K562 (cell line): Measurements from ENCODE around the gene ETS2. TPM values are rescaled to one million over a fixed set of nuclear protein-coding genes. Genes with fewer than 3 reads are reported as not detected.
A peak's percentile ranks its signal among the peaks of the same experiment; 100 is the strongest.

Experiments
- ATAC-seq: fragments of 200-7000 bp; cut with Tn5 transposase; 3 replicates; pipeline ENCODE4 v1.9.1; 2020; ENCODE audit warnings: moderate library complexity
- BruUV-seq: library from RNA; stranded (reverse); fragments of 400-500 nt; replicated peaks from 2 replicates; lab custom pipeline; 2021; lab: Mats Ljungman, UMichigan
- CTCF ChIA-PET: fragments of 300-600 bp; formaldehyde crosslinking; extraction: SDS; loops from one replicate; lab custom pipeline; 2021; ENCODE audit warnings: low intra/inter-chr PET ratio; lab: Yijun Ruan, JAX
- POLR2A ChIA-PET: fragments of 300-600, 350-650 bp; sonication (Branson Sonifier 250); formaldehyde crosslinking; extraction: SDS; loops from one replicate; lab custom pipeline; 2021; ENCODE audit warnings: antibody characterized with exemption, inconsistent platforms; lab: Yijun Ruan, JAX
- DNase-seq, 4 experiments: peaks; one replicate each; pipeline versions ENCODE4 v3.0.0 to v3.0.0-alpha.2; 2011 to 2018; ENCODE audit warnings: low spot score in 3 of 4, mixed read lengths in 3 of 4; ENCODE audit errors: extremely low read depth in 1 of 4
- FAIRE-seq: peaks from 2 replicates; lab custom pipeline; 2011; peaks lifted over from hg19 to GRCh38; lab: Jason Lieb, UNC
- H2AFZ ChIP-seq: 2 replicates; pipeline ENCODE4 v1.6.0; 2011; ENCODE audit warnings: low read depth, low read length, control low read depth, inconsistent platforms
- H3K27ac ChIP-seq: fragments of 200-600 bp; 3 replicates; pipeline ENCODE4 v1.8.0; 2011; ENCODE audit warnings: low read depth, mild to moderate bottlenecking, control low read depth, inconsistent platforms, low read length, moderate library complexity, mixed read lengths; ENCODE audit errors: extremely low read depth
- H3K27me3 ChIP-seq, 2 experiments: fragments of 300-600 bp in 1 of 2; 2 replicates in 1 of 2; 3 replicates in 1 of 2; pipeline versions ENCODE4 v1.6.0 to v1.8.0; 2011; ENCODE audit warnings: inconsistent platforms in 2 of 2, low read length in 2 of 2, mild to moderate bottlenecking in 1 of 2, mixed read lengths in 1 of 2, moderate library complexity in 1 of 2; ENCODE audit not compliant: control insufficient read depth in 2 of 2, insufficient read depth in 2 of 2
- H3K36me3 ChIP-seq: fragments of 300-600 bp; 3 replicates; pipeline ENCODE4 v1.8.0; 2011; ENCODE audit warnings: mild to moderate bottlenecking, low read length, inconsistent platforms; ENCODE audit not compliant: control insufficient read depth, insufficient read depth
- H3K4me1 ChIP-seq, 2 experiments: fragments of 200-600 bp in 1 of 2; replicated peaks in 1 of 2; 2 replicates in 1 of 2; 3 replicates in 1 of 2; pipeline versions ENCODE4 v1.5.1 to v1.8.0; 2011; ENCODE audit warnings: inconsistent platforms in 2 of 2, low read length in 2 of 2, mild to moderate bottlenecking in 1 of 2, mixed read lengths in 1 of 2, moderate library complexity in 1 of 2; ENCODE audit not compliant: control insufficient read depth in 2 of 2, insufficient read depth in 2 of 2
- H3K4me2 ChIP-seq: 2 replicates; pipeline ENCODE4 v1.6.1; 2011; ENCODE audit warnings: low read length, control low read depth, inconsistent platforms, mixed read lengths; ENCODE audit not compliant: insufficient read depth
- H3K4me3 ChIP-seq: fragments of 200-600 bp; sonication (generic), shearing (Covaris generic); 2 replicates; pipeline ENCODE4 v1.5.1; 2016; ENCODE audit warnings: control low read depth, inconsistent platforms
- H3K79me2 ChIP-seq: fragments of 200-600 bp; 3 replicates; pipeline ENCODE4 v1.8.0; 2011; ENCODE audit warnings: low read length, inconsistent platforms; ENCODE audit not compliant: control insufficient read depth, insufficient read depth
- H3K9ac ChIP-seq, 2 experiments: 2 replicates each; pipeline versions ENCODE4 v1.6.0 to v1.6.1; 2011; ENCODE audit warnings: low read depth in 2 of 2, low read length in 2 of 2, control low read depth in 1 of 2, inconsistent platforms in 1 of 2, mild to moderate bottlenecking in 1 of 2, mixed read lengths in 1 of 2; ENCODE audit not compliant: insufficient read depth in 1 of 2
- H3K9me1 ChIP-seq: one replicate; pipeline ENCODE4 v1.6.0; 2011; ENCODE audit warnings: inconsistent platforms, mild to moderate bottlenecking, low read length, moderate library complexity; ENCODE audit not compliant: control insufficient read depth, insufficient read depth
- H3K9me3 ChIP-seq: replicated peaks from 2 replicates; pipeline ENCODE4 v1.5.1; 2011; ENCODE audit warnings: low read depth, low read length, inconsistent platforms; ENCODE audit not compliant: control insufficient read depth, insufficient read depth
- H4K20me1 ChIP-seq: replicated peaks from 2 replicates; pipeline ENCODE4 v1.6.1; 2011; ENCODE audit warnings: low read length, inconsistent platforms, mixed read lengths; ENCODE audit not compliant: control insufficient read depth, insufficient read depth
- CBFA2T2 ChIP-seq: fragments of 450-650 bp; conservative IDR thresholded peaks from 2 replicates; pipeline ENCODE4 v1.6.1; 2017; ENCODE audit warnings: mild to moderate bottlenecking
- CBX8 ChIP-seq: fragments of 200-600 bp; sonication (generic); IDR thresholded peaks from 2 replicates; pipeline ENCODE4 v1.6.1; 2012; ENCODE audit warnings: borderline replicate concordance, mixed run types, low read depth, mild to moderate bottlenecking, moderate library complexity, mixed read lengths, low read length, control low read depth, inconsistent platforms; ENCODE audit not compliant: poor library complexity, severe bottlenecking; ENCODE audit errors: extremely low read depth
- CGGBP1 ChIP-seq: fragments of 250-450 bp; sonication (Bioruptor Pico); IDR thresholded peaks from 2 replicates; pipeline ENCODE4 v1.9.0; 2021; ENCODE audit warnings: mild to moderate bottlenecking
- EP300 ChIP-seq: IDR thresholded peaks from 2 replicates; pipeline ENCODE4 v1.6.1; 2012; ENCODE audit warnings: low read length, improper control_type of control experiment
- ETV1 ChIP-seq: fragments of 450-650 bp; conservative IDR thresholded peaks from 2 replicates; pipeline ENCODE4 v1.6.1; 2016; ENCODE audit warnings: missing genetic modification characterization, control low read depth, low read depth, missing compliant biosample characterization
- HMGN3 ChIP-seq: IDR thresholded peaks from 2 replicates; pipeline ENCODE4 v1.6.1; 2011; ENCODE audit warnings: borderline replicate concordance, low read depth, mild to moderate bottlenecking, mixed read lengths, low read length; ENCODE audit not compliant: insufficient read length; ENCODE audit errors: extremely low read depth
- HNRNPH1 ChIP-seq: fragments of 200-400 bp; formaldehyde crosslinking; optimal IDR thresholded peaks from 2 replicates; pipeline ENCODE3; 2017; ENCODE audit warnings: low read depth, mild to moderate bottlenecking, low read length, moderate library complexity
- KLF1 ChIP-seq: fragments of 450-650 bp; IDR thresholded peaks from 2 replicates; pipeline ENCODE4 v1.6.1; 2016; ENCODE audit warnings: missing genetic modification characterization, missing compliant biosample characterization
- PREB ChIP-seq: sonication (generic); formaldehyde crosslinking; IDR thresholded peaks from 2 replicates; pipeline ENCODE4 v1.8.1; 2023; ENCODE audit warnings: mild to moderate bottlenecking, missing genetic modification reagents
- RCOR1 ChIP-seq, 2 experiments: IDR thresholded peaks; 2 replicates each; pipeline ENCODE4 v1.6.1; 2012; ENCODE audit warnings: low read depth in 2 of 2, low read length in 2 of 2, borderline replicate concordance in 1 of 2, improper control_type of control experiment in 1 of 2
- SMARCA4 ChIP-seq: fragments of 450-650 bp; IDR thresholded peaks from 2 replicates; pipeline ENCODE4 v1.6.1; 2016
- TCF3 ChIP-seq: sonication (generic); formaldehyde crosslinking; IDR thresholded peaks from 2 replicates; pipeline ENCODE4 v1.4.0; 2020; ENCODE audit warnings: mild to moderate bottlenecking, missing genetic modification reagents
- ZFX ChIP-seq: sonication (generic); formaldehyde crosslinking; IDR thresholded peaks from 2 replicates; pipeline ENCODE4 v1.8.0; 2022; ENCODE audit warnings: mild to moderate bottlenecking, missing genetic modification reagents, moderate library complexity
- ZKSCAN8 ChIP-seq: fragments of 200-800 bp; sonication (Bioruptor generic); IDR thresholded peaks from 2 replicates; pipeline ENCODE4 v1.6.1; 2016; ENCODE audit warnings: missing genetic modification characterization, missing compliant biosample characterization
- ZNF184 ChIP-seq: sonication (generic); formaldehyde crosslinking; IDR thresholded peaks from 2 replicates; pipeline ENCODE4 v1.5.0; 2020; ENCODE audit warnings: missing genetic modification reagents
- ZNF449 ChIP-seq: fragments of 250-450 bp; sonication (Bioruptor Pico); IDR thresholded peaks from 2 replicates; pipeline ENCODE4 v1.8.0; 2022; ENCODE audit warnings: moderate library complexity, mild to moderate bottlenecking, inconsistent platforms
- ZNF639 ChIP-seq, 2 experiments: fragments of 200-800 bp in 1 of 2; sonication (Bioruptor generic) in 1 of 2; sonication (generic) in 1 of 2; formaldehyde crosslinking in 1 of 2; IDR thresholded peaks in 1 of 2; conservative IDR thresholded peaks in 1 of 2; 2 replicates each; pipeline versions ENCODE4 v1.5.0 to v1.6.1; 2016 to 2020; ENCODE audit warnings: missing compliant biosample characterization in 1 of 2, missing genetic modification characterization in 1 of 2, missing genetic modification reagents in 1 of 2
- WGBS: fragments of 100-300 bp; shearing (Covaris generic); methylation state at CpG from one replicate; pipeline ENCODE4 v1.1.6; 2016; ENCODE audit warnings: low coverage, mixed read lengths; ENCODE audit not compliant: insufficient coverage; ENCODE audit errors: missing lambda C conversion rate; 5-methylcytosine and 5-hydroxymethylcytosine counted together
- in situ Hi-C: fragments of 300-500 bp; cut with MboI; formaldehyde crosslinking; loops from 4 replicates; pipeline ENCODE4 v1.15.0; 2018; ENCODE audit warnings: inconsistent platforms, mixed read lengths
- intact Hi-C: fragments of 100-400 bp; cut with micrococcal nuclease; formaldehyde crosslinking; loops from 2 replicates; pipeline ENCODE4 v1.14.2; 2022
- polyA plus RNA-seq, 8 experiments: library from polyadenylated mRNA; depleted of rRNA in 4 of 8; stranded (reverse) in 5 of 8; unstranded in 3 of 8; fragments of >200 nt; fragmentation: Nextera tagmentation in 2 of 8; fragmentation: Illumina TruSeq in 1 of 8; extraction: Ambion mirVana in 2 of 8; extraction: Trizol in 1 of 8; gene quantifications; 2 replicates each; pipeline versions ENCODE4 v1.2.1 to v1.2.3, GENCODE V29; 2011 to 2014; ENCODE audit warnings: inconsistent platforms in 1 of 8, missing spikeins in 1 of 8
- total RNA-seq, 7 experiments: library from RNA; depleted of rRNA in 6 of 7; stranded (reverse); fragments of >200 nt in 6 of 7; fragmentation: Illumina TruSeq in 2 of 7; extraction: Trizol in 2 of 7; gene quantifications; 2 replicates each; pipeline versions ENCODE4 v1.2.1 to v1.2.3, GENCODE V29; 2011 to 2021; ENCODE audit warnings: low replicate concordance in 1 of 7

The ETS2 gene
- total and polyA plus RNA-seq, 9 of the 15 experiments (the other 6 are each of a cell fraction or from before 2014, with no cell fraction given) = 1.7 to 24.4 (median 12.2) TPM

GRCh38 chr21:38857152-38857825 lies 51.6 kb downstream of the ETS2 start:
- POLR2A ChIA-PET = interaction anchor here (0.6 to 1.7 kb wide), 4 partner anchors 8 to 87 kb away, joined by 3 to 7 read pairs (median 3); no protein-coding TSS in a partner anchor
- peak; percentile 87 for ATAC-seq
- H3K27ac ChIP-seq = no peak overlapping the region; the same call in 2 of the 3 replicates
- H2AFZ ChIP-seq = peak overlapping the region; percentile 79
- in situ Hi-C loops (no loop called here), intact Hi-C loops (no loop called here)
- 27% methylated on average over 8 of the region's 8 CpGs for WGBS
- H3K4me3 ChIP-seq = no peak overlapping the region
- no peaks in the 10 kb centered on the region for H3K79me2 ChIP-seq
- H3K36me3 ChIP-seq = no peaks in the 10 kb centered on the region
- BruUV-seq = no TSS peak
- CTCF ChIA-PET = no interaction called here
- 0 out of 5 replicates have a peak, but pooled peaks cover 0 to 2% of the 10 kb centered on the region in 2 experiments for H3K27me3 ChIP-seq
- peak in 3 of 4 experiments; percentile 32 to 80 (median 61) for DNase-seq
- no peak for FAIRE-seq
- H3K4me1 ChIP-seq = peaks cover 18 to 34% of the 10 kb centered on the region in 2 experiments
- no peaks in the 10 kb centered on the region for H4K20me1 ChIP-seq
- peak overlapping the region; percentile 52 for H3K4me2 ChIP-seq
- H3K9ac ChIP-seq = peak overlapping the region; percentile 22 to 87; a peak in 3 of 4 replicates
- no peaks in the 10 kb centered on the region for H3K9me1 ChIP-seq
- H3K9me3 ChIP-seq = no peaks in the 10 kb centered on the region
- TF ChIP-seq SMARCA4 = peak; percentile 34; the same call in 1 of the 2 replicates
- TF ChIP-seq ZKSCAN8 (CRISPR knock-in tag) = no peak
- TF ChIP-seq EP300 = peak; percentile 45; the same call in 1 of the 2 replicates
- TF ChIP-seq ZFX (CRISPR knock-in tag) = no peak
- no peak for TF ChIP-seq CBX8
- TF ChIP-seq ZNF184 = no peak
- 0 out of 2 replicates have a peak, but pooled peaks have one; percentile 23 for TF ChIP-seq KLF1 (tag)
- TF ChIP-seq ETV1 (tag) = no peak
- no peak for TF ChIP-seq ZNF639 (CRISPR knock-in tag; conservative IDR thresholded peaks at IDR 0.05 in 1 of 2, IDR thresholded peaks at IDR 0.05 in 1 of 2)
- peak; percentile 43 for TF ChIP-seq TCF3
- TF ChIP-seq RCOR1 (IDR thresholded peaks at IDR 0.05; ENCODE audit: borderline replicate concordance in 1 of 2, low read depth in 2 of 2, low read length in 2 of 2) = peak in 1 of 2 experiments; percentile 45; a peak in 1 of 4 replicates
- TF ChIP-seq HMGN3 = peak; percentile 25
- no peak for TF ChIP-seq PREB (CRISPR knock-in tag)
- no peak for TF ChIP-seq ZNF449
- TF ChIP-seq CBFA2T2 = peak; percentile 45
- no peak for TF ChIP-seq CGGBP1 (CRISPR knock-in tag)
- no peak for TF ChIP-seq HNRNPH1
